ENCODE measurements around the gene SLC51A.
"Not testable (repeated sequence)": the region's sequence is repeated elsewhere in the genome, so short reads cannot be mapped to it uniquely, and the experiment has no call there.

Gene SLC51A

DNA sequence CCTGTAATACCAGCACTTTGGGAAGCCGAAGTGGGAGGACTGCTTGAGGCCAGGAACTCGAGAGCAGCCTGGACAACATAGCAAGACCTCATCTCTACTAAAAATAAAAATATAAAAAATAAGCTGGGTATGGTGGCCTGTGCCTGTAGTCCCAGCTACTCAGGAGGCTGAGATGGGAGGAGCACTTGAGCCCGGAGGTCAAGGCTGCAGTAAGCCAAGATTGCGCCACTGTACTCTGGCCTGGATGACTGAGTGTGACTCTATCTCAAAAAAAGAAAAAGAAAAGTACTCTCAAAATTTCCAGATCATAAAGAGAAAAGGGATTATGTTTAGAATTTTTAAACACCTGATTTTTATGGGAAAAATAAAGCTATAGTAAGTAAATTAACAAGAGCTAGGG lies 24.1 kb downstream of the SLC51A start:
- Histone ChIP-seq H3K27ac (ENCODE audit: low read depth, low read length) (no peak overlapping the region), H3K9ac (ENCODE audit: low read length) (no peak overlapping the region), H3K27me3 (ENCODE audit: control insufficient read depth, insufficient read depth, low read length) (no peaks in the 10 kb centered on the region), H3K4me3 (ENCODE audit: low read length) (no peak overlapping the region), H3K36me3 (ENCODE audit: control insufficient read depth, insufficient read depth, low read length) (peaks cover 22% of the 10 kb centered on the region), H3K4me1 (ENCODE audit: control insufficient read depth, insufficient read depth, low read length) (no peaks in the 10 kb centered on the region)

DNA sequence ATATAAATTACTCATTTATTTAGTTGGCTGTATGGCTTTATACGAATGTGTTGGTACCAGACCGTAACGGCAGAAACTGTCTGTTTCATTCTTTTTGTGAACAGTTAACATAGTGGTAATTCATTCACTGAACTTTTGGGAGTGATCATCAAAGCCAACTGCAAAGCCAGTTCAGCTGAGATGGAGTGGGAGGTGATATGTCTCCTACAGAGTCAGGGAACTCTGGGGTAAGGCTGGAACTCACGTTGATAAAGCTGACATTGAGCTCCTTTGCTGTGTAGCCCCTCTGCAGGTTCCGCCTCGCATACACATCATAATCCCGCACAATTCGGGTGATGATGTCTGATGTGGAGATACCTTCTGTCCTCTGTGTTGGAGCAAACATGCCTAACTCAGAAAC lies 25.4 kb downstream of the SLC51A start:
- no peak overlapping the region for H3K4me3 ChIP-seq (ENCODE audit: low read length)
- no peak overlapping the region for H3K27ac ChIP-seq (ENCODE audit: low read depth, low read length)
- no peak overlapping the region for H3K9ac ChIP-seq (ENCODE audit: low read length)
- peaks cover 23% of the 10 kb centered on the region for H3K36me3 ChIP-seq (ENCODE audit: control insufficient read depth, insufficient read depth, low read length)
- H3K4me1 ChIP-seq (ENCODE audit: control insufficient read depth, insufficient read depth, low read length), result no peaks in the 10 kb centered on the region
- no peaks in the 10 kb centered on the region for H3K27me3 ChIP-seq (ENCODE audit: control insufficient read depth, insufficient read depth, low read length)

DNA sequence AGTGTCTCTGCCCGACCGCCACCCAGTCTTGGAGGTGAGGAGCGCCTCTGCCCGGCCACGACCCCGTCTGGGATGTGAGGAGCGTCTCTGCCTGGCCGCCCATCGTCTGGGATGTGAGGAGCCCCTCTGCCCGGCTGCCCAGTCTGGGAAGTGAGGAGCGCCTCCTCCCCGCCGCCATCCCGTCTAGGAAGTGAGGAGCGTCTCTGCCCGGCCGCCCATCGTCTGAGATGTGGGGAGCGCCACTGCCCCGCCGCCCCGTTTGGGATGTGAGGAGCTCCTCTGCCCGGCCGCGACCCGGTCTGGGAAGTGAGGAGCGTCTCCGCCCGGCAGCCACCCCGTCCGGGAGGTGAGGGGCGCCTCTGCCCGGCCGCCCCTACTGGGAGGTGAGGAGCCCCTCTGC lies 27.8 kb downstream of the SLC51A start:
- peaks cover 24% of the 10 kb centered on the region for H3K36me3 ChIP-seq (ENCODE audit: control insufficient read depth, insufficient read depth, low read length)

DNA sequence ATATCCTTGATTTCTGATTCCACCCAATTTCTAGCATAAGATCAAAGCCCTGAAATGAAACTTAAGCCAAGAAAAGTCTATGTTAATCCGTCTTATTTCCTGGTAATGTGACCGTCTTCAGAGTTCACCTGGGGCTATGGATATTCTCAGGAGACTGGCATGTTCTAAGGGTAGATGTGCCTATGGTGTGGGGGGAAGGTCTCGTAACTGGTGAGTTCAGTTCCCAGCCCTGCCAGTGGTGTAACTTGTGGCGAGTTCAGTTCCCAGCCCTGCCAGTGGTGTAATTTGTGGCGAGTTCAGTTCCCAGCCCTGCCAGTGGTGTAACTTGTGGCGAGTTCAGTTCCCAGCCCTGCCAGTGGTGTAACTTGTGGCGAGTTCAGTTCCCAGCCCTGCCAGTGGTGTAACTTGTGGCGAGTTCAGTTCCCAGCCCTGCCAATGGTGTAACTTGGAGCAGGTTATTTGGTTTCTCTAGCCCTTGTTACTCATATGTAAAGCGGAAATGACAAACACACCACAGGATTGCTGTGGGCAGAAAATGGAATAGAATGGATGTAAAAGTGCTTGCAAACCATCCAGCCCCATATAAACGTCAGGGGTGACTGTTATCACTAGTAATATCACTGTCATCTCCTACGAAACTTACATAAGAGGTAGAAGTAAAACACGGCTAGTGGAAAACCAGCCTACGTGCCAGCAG lies 30.4 kb downstream of the SLC51A start:
- no peak overlapping the region for H3K4me3 ChIP-seq (ENCODE audit: low read length)
- no peaks in the 10 kb centered on the region for H3K4me1 ChIP-seq (ENCODE audit: control insufficient read depth, insufficient read depth, low read length)
- H3K27me3 ChIP-seq (ENCODE audit: control insufficient read depth, insufficient read depth, low read length), result no peaks in the 10 kb centered on the region
- H3K9ac ChIP-seq (ENCODE audit: low read length), result no peak overlapping the region
- peaks cover 21% of the 10 kb centered on the region for H3K36me3 ChIP-seq (ENCODE audit: control insufficient read depth, insufficient read depth, low read length)
- H3K27ac ChIP-seq (ENCODE audit: low read depth, low read length), result no peak overlapping the region

More for the DNA sequence above, 27.8 kb downstream of the SLC51A start:
- not testable (repeated sequence) for H3K4me3 ChIP-seq (ENCODE audit: low read length); H3K9ac ChIP-seq (ENCODE audit: low read length); H3K27me3 ChIP-seq (ENCODE audit: control insufficient read depth, insufficient read depth, low read length); H3K4me1 ChIP-seq (ENCODE audit: control insufficient read depth, insufficient read depth, low read length); H3K27ac ChIP-seq (ENCODE audit: low read depth, low read length)

DNA sequence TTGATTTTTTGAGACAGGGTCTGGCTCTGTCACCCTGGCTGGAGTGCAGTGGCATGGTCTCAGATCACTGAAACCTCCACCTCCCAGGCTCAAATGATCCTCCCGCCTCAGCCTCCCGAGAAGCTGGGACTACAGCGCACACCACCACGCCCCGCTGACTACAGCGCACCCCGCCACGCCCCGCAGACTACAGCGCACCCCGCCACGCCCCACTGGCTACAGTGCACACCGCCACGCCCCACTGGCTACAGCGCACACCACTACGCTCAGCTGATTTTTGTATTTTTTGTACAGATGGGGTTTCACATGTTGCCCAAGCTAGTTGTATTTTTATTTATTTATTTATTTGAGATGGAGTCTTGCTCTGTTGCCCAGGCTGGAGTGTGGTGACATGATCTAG lies 35.6 kb downstream of the SLC51A start:
- Histone ChIP-seq H3K36me3 (ENCODE audit: control insufficient read depth, insufficient read depth, low read length) (peaks cover 10% of the 10 kb centered on the region), H3K9ac (ENCODE audit: low read length) (no peak overlapping the region), H3K27me3 (ENCODE audit: control insufficient read depth, insufficient read depth, low read length) (no peaks in the 10 kb centered on the region), H3K27ac (ENCODE audit: low read depth, low read length) (no peak overlapping the region), H3K4me3 (ENCODE audit: low read length) (no peak overlapping the region), H3K4me1 (ENCODE audit: control insufficient read depth, insufficient read depth, low read length) (no peaks in the 10 kb centered on the region)

DNA sequence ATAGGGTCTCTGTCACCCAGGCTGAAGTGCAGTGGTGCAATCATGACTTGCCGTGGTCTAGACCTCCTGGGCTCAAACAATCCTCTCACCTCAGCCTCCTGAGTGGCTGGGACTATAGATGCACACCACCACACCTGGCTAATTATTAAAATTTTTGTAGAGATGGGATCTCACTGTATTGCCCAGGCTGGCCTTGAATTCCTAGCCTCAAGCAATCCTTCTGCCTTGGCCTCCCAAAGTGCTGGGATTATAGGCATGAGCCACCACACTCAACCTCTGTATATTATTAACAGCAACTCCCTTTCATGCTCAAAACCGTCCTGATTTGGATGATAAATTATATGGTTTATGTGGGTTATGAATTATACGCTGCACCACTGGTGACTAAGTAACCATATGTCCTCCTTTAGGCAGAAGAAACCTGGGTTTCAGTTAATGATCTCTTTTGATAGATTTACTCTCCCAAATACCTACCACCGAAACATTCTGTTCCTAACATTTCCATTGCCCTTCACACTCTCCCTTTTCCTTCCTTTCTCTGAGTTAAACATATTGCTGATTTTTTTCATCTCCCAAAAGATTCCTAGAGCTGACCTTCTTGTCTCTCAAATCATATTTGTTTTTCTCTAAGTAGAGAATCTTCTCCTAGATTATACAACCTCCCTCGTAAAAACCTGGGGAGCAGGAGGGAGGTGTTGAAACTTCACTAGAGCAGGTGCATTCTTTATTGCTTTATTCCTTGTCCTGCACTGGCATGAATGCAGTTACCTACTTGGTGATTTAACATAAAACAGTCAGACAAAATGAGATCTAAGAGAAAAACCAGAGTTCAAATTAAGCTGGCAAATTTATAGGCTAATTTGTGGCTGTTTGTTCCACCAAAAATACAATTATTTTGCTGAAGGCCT lies 38.3 kb downstream of the SLC51A start:
- Histone ChIP-seq H3K27me3 (ENCODE audit: control insufficient read depth, insufficient read depth, low read length) (no peaks in the 10 kb centered on the region), H3K36me3 (ENCODE audit: control insufficient read depth, insufficient read depth, low read length) (no peaks in the 10 kb centered on the region), H3K27ac (ENCODE audit: low read depth, low read length) (no peak overlapping the region), H3K4me1 (ENCODE audit: control insufficient read depth, insufficient read depth, low read length) (no peaks in the 10 kb centered on the region), H3K4me3 (ENCODE audit: low read length) (no peak overlapping the region), H3K9ac (ENCODE audit: low read length) (no peak overlapping the region)

DNA sequence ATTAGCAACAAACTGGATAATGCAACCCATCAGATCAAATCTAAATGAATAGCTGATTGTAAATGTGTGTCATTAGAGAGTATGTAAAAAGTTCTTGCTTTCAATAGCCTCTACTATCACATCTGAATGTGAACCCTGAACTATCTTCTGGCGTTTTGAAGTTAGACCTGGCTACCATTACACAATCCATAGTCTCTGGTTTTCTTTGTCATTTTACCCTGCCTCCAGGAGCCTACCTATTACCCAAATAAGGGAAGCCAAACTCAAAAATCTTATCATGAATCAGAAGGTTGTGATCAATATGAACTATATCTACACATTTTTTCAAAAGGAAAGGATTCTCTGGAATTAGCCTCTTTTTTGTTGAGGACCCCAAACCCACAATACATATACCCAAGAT lies 39.4 kb downstream of the SLC51A start:
- no peaks in the 10 kb centered on the region for H3K27me3 ChIP-seq (ENCODE audit: control insufficient read depth, insufficient read depth, low read length)
- no peak overlapping the region for H3K9ac ChIP-seq (ENCODE audit: low read length)
- H3K36me3 ChIP-seq (ENCODE audit: control insufficient read depth, insufficient read depth, low read length), result no peaks in the 10 kb centered on the region
- H3K4me3 ChIP-seq (ENCODE audit: low read length), result no peak overlapping the region
- H3K27ac ChIP-seq (ENCODE audit: low read depth, low read length), result no peak overlapping the region
- no peaks in the 10 kb centered on the region for H3K4me1 ChIP-seq (ENCODE audit: control insufficient read depth, insufficient read depth, low read length)

DNA sequence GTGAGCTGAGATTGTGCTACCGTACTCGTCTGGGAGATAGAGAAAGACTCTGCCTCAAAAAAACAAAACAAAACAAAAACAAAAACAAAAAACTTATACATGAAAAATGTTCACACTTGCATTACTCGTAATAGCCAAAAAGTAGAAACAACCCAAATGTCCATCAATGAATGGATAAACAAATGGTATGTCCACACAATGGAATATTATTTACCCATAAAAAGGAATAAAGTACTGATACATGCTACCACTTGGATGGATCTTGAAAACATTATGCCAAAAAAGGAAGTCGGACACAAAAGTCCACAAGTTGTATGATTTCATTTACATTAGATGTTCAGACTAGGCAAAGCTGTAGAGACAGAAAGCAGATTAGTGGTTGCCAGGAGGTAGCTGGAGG lies 44.5 kb downstream of the SLC51A start:
- Histone ChIP-seq H3K27me3 (ENCODE audit: control insufficient read depth, insufficient read depth, low read length) (no peaks in the 10 kb centered on the region), H3K36me3 (ENCODE audit: control insufficient read depth, insufficient read depth, low read length) (peaks cover 2% of the 10 kb centered on the region), H3K4me1 (ENCODE audit: control insufficient read depth, insufficient read depth, low read length) (no peaks in the 10 kb centered on the region), H3K27ac (ENCODE audit: low read depth, low read length) (no peak overlapping the region), H3K4me3 (ENCODE audit: low read length) (no peak overlapping the region), H3K9ac (ENCODE audit: low read length) (no peak overlapping the region)

DNA sequence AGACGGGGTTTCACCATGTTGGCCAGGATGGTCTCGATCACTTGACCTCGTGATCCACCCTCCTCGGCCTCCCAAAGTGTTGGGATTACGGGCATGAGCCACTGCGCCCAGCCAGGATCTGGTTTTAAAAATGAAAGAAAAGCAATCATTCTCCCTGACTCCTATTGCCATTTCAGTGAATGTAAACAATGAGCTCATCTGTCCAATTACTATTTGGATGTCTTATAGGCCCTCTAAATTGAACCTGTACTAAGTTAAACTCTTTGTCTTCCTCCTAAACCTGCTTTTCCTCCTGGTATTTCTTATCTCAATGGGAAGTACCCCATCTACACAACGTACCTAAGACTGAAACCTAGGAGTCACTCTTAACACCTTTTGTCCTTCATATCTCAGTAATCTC lies 47.5 kb downstream of the SLC51A start:
- Histone ChIP-seq H3K4me3 (ENCODE audit: low read length) (no peak overlapping the region), H3K27ac (ENCODE audit: low read depth, low read length) (no peak overlapping the region), H3K9ac (ENCODE audit: low read length) (no peak overlapping the region), H3K27me3 (ENCODE audit: control insufficient read depth, insufficient read depth, low read length) (no peaks in the 10 kb centered on the region), H3K4me1 (ENCODE audit: control insufficient read depth, insufficient read depth, low read length) (no peaks in the 10 kb centered on the region), H3K36me3 (ENCODE audit: control insufficient read depth, insufficient read depth, low read length) (peaks cover 2% of the 10 kb centered on the region)

DNA sequence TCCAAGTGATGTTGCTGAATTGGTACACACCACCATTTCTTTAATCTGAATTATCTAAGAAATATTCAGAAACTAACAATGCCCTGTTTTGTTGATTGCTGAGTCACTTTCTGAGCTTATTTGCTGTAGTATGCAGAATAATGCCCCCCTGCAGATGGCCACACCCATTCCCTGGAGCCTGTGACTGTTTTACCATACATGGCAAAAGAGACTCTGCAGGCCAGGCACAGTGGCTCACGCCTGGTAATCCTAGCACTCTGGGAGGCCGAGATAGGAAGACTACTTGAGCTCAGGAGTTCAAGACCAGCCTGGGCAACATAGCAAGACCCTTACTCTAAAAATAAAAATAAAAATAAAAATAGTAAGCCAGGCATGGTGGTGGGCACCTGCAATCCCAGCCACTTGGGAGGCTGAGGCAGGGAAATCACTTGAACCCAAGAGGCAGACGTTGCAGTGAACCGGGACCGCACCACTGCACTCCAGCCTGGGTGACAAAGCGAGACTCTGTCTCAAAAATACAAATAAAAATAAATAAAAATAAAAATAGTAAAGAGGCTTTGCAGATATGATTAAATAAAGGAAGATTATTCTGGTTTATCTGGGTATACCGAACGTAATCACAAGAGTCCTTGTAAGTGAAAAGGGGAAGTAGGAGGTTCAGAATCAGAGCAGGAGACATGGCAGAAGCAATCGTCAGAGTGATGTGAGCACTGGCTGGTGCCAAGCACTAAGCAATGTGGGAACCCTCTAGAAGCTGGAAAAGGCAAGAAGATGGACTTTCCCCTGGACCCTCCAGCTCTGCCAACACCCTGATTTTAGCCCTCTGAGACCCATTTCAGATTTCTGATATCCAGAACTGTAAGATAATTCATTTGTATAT lies 52.2 kb downstream of the SLC51A start:
- Histone ChIP-seq H3K27me3 (ENCODE audit: control insufficient read depth, insufficient read depth, low read length) (no peaks in the 10 kb centered on the region), H3K36me3 (ENCODE audit: control insufficient read depth, insufficient read depth, low read length) (peaks cover 8% of the 10 kb centered on the region), H3K4me3 (ENCODE audit: low read length) (no peak overlapping the region), H3K27ac (ENCODE audit: low read depth, low read length) (no peak overlapping the region), H3K4me1 (ENCODE audit: control insufficient read depth, insufficient read depth, low read length) (no peaks in the 10 kb centered on the region), H3K9ac (ENCODE audit: low read length) (no peak overlapping the region)

DNA sequence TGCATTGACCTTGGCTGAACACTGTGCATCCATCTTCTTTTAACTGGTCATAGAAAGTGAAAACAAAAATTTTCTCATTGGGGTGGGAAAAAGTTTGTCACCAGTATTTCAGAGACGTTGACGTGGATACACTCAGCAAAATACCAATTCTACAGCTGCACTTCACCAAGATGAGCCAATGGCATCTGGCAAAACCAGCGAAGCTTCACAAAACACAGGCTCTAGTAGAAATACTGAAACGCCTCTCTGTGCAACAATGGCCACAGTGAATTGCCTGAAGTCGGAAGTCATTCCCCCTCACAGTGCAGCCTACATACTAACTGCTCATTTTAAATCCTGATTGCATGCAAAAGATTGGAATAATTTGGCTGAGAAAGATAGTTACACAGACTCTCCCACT lies 54.2 kb downstream of the SLC51A start:
- Histone ChIP-seq H3K27ac (ENCODE audit: low read depth, low read length) (no peak overlapping the region), H3K27me3 (ENCODE audit: control insufficient read depth, insufficient read depth, low read length) (no peaks in the 10 kb centered on the region), H3K9ac (ENCODE audit: low read length) (no peak overlapping the region), H3K4me1 (ENCODE audit: control insufficient read depth, insufficient read depth, low read length) (no peaks in the 10 kb centered on the region), H3K36me3 (ENCODE audit: control insufficient read depth, insufficient read depth, low read length) (peaks cover 8% of the 10 kb centered on the region), H3K4me3 (ENCODE audit: low read length) (no peak overlapping the region)

DNA sequence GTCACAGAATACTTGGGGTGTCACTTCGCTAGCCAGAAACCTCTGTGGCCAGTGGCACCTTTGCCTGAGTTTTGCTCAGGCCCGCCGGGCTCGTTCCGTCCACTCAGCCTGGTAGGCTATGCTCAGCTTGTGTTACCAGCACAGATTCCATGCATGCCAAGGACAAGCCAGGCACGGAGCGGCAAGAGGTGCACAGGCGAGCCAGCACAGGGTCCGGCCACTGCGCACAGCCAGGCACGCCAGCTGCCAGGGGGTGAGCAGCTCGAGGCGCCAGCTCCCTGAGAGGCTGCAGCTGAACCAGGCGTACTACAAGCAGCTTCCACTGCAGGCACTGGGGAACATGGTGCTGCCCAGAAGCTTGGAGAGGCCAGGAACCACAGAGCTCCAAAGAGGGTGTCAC lies 56.5 kb downstream of the SLC51A start:
- H3K36me3 ChIP-seq (ENCODE audit: control insufficient read depth, insufficient read depth, low read length), result peaks cover 8% of the 10 kb centered on the region
- no peak overlapping the region for H3K27ac ChIP-seq (ENCODE audit: low read depth, low read length)
- H3K4me3 ChIP-seq (ENCODE audit: low read length), result no peak overlapping the region
- H3K9ac ChIP-seq (ENCODE audit: low read length), result no peak overlapping the region
- no peaks in the 10 kb centered on the region for H3K4me1 ChIP-seq (ENCODE audit: control insufficient read depth, insufficient read depth, low read length)
- H3K27me3 ChIP-seq (ENCODE audit: control insufficient read depth, insufficient read depth, low read length), result no peaks in the 10 kb centered on the region
